GM21381 (cell line): ENCODE data around the gene MXI1.
A peak's percentile ranks its signal among the peaks of the same experiment; 100 is the strongest.

ENCODE experiments used
- ATAC-seq: cut with Tn5 transposase; IDR thresholded peaks from one replicate; pipeline ENCODE4 v1.9.1; 2021; ENCODE audit warnings: mild to moderate bottlenecking, moderate library complexity; ENCODE audit not compliant: unreplicated experiment

The MXI1 gene

DNA sequence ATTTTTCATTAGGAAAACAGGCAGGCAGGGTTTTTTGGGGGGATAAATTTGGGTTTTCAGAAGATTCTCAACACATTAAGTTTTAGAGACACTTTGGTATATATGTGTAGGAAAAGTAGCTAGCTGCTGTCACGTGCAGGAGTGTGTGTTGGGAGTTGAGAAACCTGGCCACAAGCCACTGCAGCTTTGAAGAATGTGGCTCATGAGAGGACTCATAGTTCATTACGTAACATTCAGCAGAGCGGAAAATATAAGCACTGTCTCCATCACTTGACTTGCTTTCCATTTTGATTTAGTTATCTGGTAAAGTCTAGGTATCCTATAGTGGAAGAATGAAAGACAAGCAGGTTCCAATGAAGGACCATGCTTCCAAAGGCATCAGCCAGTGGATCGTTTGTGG is 66.1 kb downstream of the MXI1 start:
- no peak for ATAC-seq

DNA sequence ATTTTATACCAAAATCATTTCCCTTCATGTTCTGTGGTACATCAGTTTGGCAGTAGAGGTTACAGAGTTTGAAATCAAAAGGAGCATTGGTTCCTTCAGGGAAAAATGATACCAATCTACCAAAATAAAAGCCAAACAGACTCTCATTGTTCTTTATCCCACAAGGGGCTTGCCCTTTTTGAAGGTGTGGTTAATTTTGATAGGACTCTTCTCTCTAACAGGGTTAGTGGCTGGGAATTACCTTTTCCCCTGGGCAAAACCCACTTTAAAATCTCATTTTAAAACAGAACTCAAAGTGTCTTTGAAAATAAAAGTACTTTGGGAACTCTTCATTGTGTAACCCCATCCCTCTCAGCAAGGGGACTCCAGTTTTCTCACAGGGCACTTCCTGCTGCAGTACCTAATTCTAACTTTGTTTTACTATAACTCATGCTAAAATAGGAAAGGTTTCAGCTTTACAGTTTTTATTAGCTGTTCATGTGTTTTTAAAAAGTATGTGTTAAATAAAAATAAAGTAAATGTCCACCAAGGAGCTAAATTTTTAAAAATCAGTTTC is 66.7 kb downstream of the MXI1 start:
- ATAC-seq = no peak

DNA sequence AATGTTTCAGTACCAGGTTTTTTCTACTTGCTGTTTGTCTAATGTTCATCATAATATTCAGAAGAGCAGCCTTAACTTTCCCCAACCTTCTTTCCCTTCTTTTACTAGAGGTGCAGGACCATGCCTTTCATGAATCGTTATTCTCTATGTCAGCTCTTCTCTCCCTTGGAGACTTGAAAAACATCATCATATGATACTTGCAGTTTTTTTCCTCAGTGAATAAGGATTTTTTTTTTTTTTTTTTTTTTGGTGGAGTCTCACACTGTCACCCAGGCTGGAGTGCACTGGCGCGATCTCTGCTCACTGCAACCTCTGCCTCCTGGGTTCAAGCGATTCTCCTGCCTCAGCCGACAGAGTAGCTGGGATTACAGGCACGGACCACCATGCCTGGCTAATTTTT is 67.2 kb downstream of the MXI1 start:
- no peak for ATAC-seq

DNA sequence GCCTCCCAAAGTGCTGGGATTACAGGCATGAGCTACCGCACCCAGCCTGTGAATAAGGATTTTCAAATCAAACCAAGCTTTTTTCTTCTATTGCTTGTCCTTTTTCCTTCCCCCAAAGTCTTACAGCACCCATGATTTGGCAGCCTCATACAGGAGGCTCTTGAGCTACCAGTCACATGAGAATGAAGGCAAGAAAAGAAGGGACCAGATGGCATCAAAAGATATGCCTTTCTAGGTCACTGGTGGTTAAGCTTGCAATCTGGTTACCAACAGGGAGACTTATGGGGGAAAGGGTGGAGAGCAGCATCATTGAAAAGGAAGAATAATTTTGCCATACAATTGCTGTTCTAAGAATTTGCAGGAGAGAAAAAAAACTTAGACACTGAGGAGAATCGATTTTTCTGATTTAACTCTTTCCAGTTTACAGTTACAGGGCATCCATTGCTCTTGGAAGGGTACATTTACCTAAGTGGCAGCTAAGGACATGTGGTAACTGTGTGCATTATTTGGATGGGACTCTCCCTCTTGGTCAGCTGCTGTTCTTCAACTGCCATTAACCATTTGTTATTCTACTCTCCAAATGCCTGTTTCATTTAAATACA is 67.8 kb downstream of the MXI1 start:
- no peak for ATAC-seq

DNA sequence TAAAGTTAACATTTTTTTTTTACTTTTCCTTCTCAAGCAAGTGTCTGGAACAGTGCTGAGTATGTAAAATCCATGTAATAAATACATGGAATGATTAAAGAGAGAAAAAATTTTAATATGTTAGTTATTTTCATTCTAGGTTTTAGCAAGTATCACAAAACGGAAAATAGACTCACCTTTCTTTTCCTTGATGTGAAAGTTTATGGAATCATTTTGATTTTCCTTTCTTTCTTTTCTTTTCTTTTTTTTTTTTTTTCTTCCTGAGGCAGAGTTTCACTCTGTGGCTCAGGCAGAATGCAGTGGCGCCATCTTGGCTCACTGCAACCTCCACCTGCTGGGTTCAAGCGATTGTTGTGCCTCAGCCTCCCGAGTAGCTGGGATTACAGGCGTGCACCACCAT is 69.2 kb downstream of the MXI1 start:
- no peak for ATAC-seq

DNA sequence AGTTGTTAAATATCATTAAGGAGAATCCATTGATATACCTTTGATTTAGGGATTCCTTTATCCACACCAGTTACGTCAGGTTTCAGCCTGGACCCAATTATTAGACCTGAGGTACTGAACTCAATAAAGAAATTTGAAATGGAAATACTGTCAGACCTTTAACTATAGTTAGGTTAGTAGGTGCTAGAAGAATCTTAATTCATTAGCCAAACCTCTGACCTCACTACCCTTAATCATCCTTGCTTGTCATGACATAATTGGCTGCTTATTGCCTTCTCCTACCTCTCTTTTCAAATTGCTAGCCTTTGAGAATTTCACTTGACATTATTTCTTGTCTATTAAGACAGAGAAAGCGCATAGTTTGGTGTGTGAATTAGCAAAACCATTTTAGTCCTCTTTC is 70.2 kb downstream of the MXI1 start:
- ATAC-seq = no peak

DNA sequence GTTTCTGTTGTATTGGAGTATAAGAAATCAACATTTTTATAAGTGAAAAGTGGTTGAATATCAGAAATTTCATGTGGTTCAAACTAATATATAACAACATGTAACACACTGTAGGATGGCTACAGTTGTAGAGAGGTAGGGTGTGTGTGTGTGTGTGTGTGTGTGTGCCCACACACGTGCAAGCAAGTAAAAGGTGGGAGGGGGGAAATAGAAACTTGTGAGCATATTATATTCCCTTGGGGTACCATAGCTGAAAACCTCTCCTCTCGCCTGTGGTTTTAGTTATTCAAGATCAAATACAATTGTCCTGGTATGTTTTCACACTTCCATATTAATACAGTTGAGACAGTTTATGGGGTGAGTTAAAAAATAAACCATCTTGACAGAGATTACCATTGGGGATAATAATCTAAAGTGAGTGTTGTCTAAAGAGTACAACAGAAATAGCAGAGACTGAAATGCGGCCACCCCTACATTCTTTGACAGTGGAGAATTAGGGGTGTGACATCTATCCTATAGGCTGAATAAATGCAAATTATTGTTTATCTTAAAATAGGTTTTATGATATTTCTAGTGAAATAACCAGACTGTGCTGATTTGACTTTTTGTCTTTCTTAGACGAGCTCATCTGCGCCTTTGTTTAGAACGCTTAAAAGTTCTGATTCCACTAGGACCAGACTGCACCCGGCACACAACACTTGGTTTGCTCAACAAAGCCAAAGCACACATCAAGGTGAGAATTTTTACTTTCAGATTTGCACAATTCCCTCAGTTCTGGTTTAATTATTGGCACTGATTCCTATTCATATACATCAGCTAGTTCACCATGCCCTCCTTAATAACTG is 71.4 kb downstream of the MXI1 start:
- ATAC-seq = no peak

DNA sequence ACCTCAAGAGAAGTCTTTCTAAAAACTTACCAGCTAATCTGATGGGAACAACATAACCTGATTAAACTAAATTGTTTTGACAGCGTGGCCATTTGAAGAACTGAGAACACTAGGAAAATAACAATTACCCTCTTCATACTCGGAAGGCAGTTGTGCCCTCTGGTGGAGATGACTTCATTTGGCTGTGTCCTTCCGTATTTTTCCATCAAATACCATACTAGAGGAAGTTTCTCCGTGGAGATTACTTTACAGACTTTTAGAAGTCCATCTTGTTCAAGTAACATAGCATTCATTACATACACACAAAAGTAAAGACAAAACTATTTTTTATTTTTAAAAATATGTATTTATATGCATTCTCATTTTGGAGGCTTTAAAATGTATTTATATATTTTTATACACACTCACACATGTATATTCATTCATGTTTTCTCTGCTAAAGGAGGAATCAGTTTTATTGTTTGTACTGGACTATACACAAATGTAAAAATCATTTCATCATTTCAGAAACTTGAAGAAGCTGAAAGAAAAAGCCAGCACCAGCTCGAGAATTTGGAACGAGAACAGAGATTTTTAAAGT is 72.1 kb downstream of the MXI1 start:
- ATAC-seq = peak; percentile 53

DNA sequence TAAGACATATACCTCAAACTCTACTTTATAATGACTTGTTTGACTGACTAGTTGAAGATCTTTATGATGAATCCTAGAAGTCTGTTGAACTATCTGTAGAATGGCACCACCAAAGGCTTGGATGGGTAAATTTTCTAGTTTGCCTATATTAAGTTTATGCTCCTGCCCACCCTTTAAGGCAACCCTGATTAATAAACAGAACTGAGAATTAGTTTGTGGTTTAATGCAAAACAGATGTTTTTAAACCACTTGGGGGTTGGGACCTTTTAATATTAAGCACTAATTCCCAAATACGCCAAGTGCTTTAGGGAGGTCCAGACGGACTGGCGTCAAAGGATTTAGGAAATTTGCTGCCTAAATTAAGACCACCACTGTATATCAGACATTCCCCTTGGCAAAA is 76.9 kb downstream of the MXI1 start:
- no peak for ATAC-seq

DNA sequence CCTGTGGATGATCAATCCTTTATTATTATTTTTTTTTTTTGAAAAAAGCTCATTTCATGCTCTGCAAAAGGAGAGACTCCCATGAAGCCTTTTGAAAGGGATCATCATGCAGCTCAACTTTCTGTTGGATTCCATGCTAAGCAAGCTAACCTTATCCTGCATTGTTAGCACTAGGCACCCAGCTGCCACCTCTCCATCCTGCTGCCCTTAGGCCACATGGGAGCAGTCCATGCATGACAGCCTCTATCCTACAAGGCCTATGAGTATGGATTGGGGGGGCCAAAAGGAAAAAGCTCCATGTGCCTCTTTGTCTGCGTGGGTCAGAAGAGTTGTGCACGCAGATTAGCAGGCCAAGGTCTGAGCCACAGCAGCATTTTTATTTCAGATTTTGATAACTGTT is 78.1 kb downstream of the MXI1 start:
- ATAC-seq = no peak

DNA sequence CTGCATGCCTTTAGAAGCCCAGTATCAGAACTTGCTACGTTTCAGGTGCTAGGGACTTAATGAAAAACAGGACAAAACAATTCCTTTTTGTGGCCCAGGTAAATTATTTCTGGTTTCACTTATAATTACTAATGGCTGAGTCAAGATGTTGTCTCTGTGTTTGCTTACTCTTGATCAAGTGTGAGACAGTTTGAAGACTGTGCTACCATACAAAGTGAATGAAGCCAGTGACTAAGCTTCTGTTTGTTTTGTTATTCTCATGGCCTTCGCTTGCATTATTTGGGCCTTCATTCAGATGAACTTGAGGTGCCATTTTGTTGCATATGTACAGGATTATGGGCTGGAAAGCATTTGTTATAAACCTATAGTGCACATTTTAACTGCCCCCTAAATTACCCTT is 79.4 kb downstream of the MXI1 start:
- no peak for ATAC-seq

DNA sequence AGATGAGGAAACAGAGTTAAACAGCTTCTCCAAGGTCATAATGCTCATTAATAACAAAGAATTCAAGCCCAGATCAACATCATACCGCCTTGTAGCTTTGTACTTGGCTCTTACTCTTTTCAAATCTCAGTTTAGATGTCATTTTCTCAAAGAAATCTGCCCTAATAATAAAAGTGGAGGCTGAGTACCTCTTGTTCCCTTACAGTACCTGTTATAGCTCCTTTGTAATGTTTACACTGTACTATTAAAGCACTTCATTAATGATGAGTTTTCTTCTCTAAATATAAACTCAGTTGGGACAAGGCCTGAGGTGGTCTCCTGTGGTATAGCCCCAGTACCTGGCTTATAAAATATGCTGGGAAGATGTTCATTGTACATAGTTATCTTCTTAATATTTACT is 89.6 kb downstream of the MXI1 start:
- ATAC-seq = no peak

DNA sequence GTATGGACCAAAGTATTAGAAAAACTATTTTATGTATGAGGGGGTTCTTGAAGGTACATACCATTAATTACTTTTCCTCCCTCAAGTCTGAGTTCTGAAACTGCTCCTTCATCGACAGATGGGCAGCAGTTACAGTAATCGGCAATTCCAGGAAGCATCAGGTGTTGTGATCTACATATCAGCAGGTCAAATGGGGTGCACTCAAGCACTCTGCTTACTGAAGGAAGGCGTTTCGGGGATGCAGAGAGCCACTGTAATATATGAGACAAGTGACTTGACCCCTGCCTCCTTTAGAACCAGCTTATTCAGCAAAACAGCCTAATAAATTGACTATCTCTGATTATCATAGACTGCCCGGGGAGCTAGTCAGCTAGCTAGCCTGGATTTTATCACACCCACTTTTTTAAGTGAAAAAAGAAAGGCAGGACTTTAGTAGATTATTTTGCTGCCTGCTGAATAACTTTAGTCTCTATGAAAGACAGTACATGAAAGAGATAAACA is 93.1 kb downstream of the MXI1 start:
- ATAC-seq = no peak

DNA sequence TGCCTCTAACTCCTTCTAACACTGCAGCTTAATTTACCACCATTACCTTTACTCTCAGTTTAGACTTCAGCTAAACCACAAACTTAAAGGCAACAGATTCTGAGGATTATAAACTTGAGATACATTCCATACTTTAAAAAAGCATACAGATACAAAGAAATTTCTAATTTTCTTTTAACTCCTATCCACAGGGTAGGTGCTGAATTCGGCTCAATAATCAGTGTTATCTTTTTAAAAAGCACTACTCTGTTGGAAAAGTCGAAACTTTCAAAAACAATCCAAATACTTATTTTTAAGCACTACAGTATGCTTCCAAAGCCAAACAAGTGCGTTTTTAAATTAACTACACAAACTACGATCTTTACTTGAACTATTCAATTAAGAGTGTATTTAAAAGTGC is 96.3 kb downstream of the MXI1 start:
- ATAC-seq = no peak

DNA sequence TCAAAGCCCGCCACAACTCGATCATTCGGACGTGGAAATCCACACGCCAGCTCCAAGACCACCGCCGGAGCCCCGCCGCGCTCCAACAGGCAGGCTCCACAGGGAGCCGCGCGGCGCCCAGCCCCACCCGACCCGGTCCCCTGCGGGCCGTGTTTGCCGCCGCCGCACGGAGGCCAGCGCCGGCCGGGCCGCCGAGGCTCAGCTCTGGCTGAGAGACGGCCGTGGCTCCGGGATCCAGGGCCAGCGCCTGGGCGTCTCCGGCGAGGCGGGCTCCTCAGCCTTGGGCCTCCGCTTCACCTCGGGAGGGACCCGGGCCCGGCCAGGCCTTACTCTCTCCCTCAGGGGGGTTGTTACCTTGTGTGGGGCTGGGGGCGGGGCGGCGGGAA is 97.0 kb downstream of the MXI1 start:
- ATAC-seq = peak; percentile 34

DNA sequence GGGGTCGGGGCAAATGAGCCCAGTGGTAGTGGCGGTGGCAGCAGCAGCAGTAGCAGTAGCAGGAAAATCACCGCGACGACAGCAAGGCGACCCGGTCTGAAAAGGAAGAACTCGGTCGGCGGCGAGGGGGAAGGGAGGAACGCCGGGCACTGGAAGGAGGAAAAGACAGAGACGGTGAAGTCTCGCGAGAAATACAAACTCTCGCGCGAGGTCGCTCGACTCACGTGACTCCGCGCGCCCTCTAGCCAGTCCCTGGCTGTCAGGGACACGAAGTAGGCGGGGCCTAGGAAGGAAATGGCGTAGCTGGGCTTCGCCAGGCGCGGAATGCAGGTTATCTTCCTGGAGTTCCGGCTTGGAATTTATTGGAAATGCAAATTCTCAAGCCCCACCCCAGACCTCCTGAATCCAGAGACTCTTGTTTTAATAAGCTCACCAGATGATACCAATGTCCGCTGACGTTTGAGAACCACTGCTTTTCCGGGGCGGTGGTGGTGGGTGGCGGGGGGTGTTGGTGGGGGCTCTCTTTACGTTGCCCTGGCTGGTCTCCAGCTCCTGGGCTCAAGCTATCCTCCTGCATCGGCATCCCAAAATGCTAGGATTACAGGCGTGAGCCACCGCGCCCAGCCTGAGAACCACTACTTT is 97.5 kb downstream of the MXI1 start, which contains the start of gene SMNDC1:
SMNDC1 (minus strand) TSS at position 141 of the 642 bp plus-strand sequence. CDS start 1,333 bp downstream, outside the sequence.
- peak; percentile 92 for ATAC-seq

DNA sequence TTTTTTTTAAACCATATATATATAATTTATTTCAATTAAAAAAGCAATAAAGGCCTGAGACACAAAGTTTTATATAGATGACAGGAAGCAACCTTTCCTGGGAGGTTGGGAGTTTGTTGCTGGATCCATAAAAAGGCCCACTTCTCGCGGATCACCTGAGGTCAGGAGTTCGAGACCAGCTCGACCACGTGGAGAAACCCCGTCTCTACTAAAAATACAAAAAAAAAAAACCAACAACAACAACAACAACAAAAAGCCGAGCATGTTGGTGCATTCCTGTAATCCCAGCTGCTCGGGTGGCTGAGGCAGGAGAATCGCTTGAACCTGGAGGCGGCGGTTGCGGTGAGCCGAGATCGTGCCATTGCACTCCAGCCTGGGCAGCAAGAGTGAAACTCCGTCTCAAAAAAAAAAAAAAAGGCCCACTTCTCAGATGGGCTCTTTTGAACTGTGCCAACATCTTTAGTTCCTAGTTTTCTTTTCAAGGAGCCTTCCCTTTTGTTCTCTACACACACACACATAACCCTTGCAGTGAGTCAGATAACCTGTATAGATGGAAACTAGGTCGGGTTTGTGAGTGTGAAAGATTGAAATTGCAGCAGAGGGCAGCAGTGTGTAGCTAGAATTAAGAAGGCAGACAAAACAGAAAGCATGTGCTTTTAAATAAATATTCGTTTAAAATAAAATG is 98.5 kb downstream of the MXI1 start:
- ATAC-seq = peak; percentile 45

DNA sequence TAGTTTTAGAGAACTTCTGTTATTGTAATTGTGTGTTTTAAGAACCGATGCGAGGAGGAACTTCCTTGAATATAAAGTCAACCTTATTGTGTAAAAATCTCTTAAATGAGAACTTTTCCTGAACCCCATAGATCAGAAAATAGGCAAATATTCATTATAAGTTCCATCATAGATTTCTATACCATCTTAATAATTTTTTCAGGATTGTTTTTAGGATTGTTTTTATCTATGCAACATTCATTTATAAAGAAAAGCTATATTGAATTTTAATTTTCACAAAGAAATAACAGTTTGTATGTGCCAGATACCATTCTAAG is 99.0 kb downstream of the MXI1 start:
- ATAC-seq = no peak

DNA sequence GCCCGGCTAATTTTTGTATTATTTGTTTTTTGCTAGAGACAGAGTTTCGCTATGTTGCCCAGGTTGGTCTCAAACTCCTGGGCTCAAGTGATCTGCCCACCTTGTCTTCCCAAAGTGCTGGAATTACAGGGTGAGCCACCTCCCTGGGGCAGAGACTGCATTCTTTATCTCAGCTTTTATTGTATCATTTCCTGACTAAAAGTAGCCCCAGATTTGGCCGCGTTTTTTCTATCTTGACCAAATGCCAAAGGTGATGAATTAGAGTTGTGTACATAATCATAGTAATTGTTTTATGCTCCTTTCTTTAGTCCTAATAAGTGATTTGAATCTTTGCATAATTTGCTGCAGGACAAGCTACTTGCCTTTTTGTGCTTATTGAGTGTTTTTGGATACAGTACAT is 100.4 kb downstream of the MXI1 start:
- no peak for ATAC-seq

DNA sequence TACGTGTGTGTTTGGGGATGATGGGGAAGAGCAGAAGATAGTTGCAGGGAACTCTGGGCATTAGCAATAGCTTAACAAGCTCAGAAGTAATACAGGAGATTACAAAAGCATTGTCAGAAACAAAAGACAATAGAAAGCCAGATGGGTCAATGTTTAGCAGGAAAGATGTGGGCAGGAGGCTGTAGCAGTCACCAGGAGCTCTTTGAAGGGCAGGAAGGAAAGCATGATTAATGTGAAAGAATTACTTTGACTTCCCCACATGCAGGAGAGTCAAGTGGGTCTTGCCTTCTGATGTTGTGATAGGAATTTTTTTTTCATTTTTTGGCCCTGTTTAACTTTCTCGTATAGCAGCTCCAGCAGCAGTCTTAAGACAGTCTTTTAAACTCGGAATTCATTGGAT is 103.3 kb downstream of the MXI1 start:
- no peak for ATAC-seq
